AG20443 (cell line): Measurements from ENCODE around the gene PRPF8.

Source experiments
- DNase-seq: peaks from one replicate; pipeline ENCODE4 v3.0.0; 2012; ENCODE audit warnings: low spot score, mixed read lengths

PRPF8 gene

DNA sequence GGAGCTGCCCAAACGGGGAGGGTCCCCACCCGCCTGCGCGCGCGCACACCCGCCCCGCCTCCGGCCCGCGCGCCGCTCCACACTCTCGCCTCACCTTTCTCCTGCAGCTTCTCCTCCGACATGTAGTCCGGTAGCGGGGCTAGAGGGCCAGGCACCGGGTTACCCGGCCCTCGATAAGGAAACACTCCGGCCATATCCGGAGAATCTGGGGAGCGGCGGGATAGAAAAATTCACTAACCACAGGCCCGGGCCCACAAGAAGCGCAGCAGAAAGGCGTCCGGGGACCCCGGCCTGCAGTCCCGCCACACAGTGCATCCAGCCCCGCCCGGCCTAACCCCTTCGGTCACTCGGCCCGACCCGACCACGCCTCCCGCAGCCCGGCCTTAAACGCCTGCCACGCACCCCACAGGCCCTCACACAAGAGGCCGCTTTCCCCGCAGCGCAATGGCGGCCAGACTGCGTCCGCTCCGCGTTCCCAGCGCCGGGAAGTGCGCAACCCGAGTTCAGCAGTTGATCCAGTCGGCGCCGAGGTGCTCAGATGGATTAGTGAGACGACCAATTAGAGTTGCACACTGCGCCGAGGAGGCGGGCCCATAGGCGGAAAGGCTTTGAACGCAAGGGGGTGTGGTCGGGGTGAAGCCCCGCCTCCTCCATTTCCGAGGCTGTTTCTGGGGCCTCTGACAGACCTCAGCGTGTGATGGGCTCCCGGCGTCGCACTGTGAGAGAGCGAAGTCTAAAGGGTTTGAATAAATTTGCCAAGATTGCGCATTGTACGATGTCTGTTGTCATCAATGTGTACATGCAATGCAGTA is at the start of gene PRPF8:
Gene PRPF8 (minus strand): TSS at position 490 of the 812 bp plus-strand sequence. CDS start 296 bp downstream, at position 194.
- DNase-seq: peak; percentile 99

DNA sequence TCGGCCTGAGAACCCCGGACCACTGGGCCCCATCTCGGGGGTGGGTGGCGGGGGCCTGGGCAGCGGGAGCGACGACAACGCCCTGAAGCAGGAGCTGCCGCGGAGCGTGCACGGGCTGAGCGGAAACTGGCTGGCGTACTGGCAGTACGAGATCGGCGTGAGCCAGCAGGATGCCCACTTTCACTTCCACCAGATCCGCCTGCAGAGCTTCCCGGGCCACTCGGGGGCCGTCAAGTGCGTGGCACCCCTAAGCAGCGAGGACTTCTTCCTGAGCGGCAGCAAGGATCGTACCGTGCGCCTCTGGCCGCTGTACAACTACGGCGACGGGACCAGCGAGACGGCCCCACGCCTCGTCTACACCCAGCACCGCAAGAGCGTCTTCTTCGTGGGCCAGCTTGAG is 49.1 kb upstream of the PRPF8 start:
- DNase-seq: no peak

DNA sequence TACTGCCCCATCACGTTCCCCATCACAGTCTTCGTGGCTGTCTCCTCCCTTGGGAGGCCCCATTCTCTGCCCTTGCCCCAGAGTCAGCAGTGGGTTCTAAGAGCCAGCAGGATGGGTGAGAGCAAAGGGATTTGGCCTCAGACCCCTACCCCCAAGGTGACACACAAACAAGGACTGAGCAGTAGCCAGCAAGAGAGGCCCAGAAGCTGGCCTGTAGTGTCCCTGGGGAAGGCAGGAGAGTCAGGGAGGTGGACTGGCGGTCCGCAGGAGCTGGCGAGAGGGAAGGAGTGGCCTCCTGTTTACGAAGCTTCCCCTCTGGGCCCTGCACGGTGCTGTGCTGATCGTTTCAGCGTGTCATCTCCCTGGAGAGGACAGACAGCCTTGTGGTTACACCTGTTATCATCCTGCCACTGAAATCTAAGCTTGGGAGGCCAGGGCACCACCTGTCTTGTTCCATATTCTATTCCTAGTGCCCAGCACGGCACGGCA is 48.2 kb upstream of the PRPF8 start:
- no peak for DNase-seq

DNA sequence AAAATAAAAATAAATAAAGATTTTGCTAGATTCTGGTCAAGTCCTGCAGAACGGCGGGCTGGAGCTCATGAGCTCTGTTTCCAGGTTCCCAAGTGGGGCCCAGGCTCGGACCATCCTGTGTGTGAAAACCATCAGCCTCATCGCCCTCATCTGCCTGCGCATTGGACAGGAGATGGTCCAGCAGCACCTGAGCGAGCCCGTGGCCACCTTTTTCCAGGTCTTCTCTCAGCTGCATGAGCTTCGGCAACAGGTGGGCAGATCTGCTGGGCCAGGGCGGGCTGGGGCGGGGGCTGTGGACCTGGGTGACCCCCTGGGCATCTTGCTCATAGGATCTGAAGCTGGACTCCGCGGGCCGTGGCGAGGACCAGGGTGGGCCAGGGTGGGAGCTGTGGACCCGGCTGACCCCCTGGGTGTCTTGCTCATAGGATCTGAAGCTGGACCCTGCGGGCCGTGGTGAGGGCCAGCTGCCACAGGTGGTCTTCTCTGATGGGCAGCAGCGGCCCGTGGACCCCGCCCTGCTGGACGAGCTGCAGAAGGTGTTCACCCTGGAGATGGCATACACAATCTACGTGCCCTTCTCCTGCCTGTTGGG is 47.7 kb upstream of the PRPF8 start:
- no peak for DNase-seq

DNA sequence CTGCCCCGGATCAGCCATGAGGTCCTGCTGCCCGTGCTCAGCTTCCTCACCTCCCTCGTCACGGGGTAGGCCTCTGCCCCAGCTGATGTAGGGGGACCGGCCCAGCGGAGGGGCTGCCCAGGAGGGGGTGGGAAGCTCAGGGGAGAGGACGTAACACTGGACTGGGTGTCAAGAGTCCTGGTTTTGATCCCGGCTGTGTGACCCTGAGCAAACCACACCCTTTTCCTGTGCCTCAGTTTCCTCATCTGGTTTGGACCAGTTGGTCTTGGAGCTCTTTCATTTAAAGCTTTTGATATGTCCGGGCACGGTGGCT is 46.5 kb upstream of the PRPF8 start:
- DNase-seq: no peak

DNA sequence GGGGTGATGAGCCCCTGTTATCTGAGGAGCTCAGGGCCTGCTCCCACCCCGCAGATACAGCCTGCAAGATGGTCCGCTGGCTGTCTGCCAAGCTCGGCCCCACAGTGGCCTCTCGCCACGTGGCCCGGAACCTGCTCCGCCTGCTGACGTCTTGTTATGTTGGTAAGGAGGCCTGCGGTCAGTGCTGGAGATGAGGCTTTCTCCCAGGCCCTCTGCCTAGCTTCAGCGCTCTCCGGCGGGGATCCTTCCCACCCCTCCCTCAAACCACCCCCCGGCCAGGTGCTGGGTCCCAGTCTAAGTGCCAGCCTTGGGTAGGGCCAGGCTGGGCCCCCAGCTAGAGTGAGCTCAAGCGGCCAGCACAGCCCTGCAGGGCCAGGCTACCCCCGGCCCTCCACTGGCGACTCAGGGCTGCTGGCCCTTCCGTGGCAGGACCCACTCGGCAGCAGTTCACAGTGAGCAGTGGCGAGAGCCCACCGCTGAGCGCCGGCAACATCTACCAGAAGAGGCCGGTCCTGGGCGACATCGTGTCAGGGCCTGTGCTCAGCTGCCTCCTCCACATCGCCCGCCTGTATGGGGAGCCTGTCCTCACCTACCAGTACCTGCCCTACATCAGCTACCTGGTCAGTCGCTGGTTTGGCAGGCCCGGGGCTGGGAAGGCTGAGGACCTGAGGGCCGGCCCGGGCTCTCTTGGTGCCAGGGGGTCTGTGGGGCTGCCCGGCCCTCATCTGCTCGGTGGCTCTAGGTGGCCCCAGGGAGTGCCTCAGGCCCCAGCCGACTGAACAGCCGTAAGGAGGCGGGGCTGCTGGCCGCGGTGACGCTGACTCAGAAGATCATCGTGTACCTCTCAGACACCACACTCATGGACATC is 45.9 kb upstream of the PRPF8 start:
- peak; percentile 80 for DNase-seq

DNA sequence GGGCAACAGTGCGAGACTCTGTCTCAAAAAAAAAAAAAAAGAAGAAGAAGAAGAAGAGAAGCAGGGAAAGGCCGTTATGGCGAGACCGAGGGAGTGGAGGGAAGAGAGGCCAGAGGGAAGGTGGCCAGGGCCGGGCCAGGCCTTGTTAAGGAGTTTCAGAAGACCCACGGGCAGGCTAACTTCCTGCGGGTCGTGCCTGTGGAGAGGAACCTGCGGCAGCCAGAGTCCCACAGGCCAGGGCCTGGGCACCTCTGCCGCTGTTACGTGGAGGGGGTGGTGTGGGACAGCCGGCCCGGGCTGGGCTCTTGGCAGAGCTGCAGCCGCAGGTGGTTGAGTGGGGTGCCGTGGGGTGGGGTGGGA is 45.3 kb upstream of the PRPF8 start:
- DNase-seq: no peak

DNA sequence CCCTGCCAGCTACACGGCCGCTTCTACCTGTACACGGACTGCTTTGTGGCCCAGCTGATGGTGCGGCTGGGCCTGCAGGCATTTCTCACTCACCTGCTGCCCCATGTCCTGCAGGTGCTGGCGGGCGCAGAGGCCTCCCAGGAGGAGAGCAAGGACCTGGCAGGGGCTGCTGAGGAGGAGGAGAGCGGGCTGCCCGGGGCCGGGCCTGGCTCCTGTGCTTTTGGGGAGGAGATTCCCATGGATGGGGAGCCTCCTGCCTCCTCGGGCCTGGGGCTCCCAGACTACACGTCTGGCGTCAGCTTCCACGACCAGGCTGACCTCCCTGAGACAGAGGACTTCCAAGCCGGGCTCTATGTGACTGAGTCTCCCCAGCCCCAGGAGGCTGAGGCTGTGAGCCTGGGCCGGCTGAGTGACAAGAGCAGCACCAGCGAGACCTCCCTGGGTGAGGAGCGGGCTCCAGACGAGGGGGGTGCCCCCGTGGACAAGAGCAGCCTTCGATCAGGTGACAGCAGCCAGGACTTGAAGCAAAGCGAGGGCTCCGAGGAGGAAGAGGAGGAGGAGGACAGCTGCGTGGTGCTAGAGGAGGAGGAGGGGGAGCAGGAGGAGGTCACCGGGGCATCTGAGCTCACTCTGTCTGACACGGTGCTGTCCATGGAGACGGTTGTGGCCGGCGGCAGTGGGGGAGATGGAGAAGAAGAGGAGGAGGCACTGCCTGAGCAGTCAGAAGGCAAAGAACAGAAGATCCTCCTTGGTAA is 43.4 kb upstream of the PRPF8 start:
- DNase-seq: no peak

DNA sequence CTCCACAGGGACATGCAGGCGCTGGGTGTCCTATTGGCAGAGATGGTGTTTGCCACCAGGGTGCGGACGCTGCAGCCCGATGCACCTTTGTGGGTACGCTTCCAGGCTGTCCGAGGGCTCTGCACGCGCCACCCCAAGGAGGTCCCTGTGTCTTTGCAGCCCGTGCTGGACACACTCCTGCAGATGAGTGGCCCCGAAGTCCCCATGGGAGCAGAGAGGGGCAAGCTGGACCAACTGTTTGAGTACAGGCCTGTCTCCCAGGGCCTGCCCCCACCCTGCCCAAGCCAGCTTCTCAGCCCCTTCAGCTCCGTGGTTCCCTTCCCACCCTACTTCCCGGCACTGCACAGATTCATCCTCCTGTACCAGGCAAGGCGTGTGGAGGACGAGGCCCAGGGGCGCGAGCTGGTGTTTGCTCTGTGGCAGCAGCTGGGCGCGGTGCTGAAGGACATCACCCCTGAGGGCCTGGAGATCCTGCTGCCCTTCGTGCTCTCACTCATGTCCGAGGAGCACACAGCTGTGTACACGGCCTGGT is 42.7 kb upstream of the PRPF8 start:
- DNase-seq: no peak

DNA sequence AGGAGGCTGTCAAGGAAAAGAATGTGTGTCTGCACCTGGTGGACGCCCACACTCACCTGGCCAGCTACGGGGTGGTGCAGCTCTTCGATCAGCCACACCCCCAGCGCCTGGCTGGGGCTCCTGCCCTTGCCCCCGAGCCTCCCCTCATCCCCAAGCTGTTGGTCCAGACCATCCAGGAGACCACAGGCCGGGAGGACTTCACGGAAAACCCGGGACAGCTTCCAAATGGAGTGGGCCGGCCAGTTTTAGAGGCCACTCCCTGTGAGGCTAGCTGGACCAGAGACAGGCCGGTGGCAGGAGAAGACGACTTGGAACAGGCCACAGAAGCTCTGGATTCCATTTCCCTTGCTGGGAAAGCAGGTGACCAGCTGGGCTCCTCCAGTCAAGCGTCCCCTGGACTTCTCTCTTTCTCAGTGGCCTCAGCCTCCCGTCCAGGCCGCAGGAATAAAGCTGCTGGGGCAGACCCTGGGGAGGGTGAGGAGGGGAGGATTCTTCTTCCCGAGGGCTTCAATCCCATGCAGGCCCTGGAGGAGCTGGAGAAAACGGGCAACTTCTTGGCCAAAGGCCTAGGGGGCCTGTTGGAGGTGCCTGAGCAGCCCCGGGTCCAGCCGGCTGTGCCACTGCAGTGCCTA is 42.1 kb upstream of the PRPF8 start:
- DNase-seq: no peak

DNA sequence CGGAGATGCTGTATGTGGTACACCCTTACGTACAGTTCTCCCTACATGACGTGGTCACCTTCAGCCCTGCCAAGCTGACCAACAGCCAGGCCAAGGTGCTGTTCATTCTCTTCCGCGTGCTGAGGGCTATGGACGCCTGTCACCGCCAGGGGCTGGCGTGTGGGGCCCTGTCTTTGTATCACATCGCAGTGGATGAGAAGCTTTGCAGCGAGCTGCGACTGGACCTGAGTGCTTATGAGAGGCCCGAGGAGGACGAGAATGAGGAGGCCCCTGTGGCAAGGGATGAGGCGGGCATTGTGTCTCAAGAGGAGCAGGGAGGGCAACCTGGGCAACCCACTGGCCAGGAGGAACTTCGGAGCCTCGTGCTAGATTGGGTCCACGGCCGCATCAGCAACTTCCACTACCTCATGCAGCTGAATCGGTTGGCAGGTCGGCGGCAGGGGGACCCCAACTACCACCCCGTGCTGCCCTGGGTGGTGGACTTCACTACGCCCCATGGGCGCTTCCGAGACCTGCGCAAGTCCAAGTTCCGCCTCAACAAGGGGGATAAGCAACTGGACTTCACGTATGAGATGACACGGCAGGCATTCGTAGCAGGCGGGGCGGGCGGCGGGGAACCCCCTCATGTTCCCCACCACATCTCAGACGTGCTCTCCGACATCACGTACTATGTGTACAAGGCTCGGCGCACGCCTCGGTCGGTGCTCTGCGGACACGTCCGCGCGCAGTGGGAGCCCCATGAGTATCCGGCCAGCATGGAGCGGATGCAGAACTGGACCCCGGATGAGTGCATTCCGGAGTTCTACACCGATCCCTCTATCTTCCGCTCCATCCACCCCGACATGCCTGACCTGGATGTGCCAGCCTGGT is 41.2 kb upstream of the PRPF8 start:
- no peak for DNase-seq

DNA sequence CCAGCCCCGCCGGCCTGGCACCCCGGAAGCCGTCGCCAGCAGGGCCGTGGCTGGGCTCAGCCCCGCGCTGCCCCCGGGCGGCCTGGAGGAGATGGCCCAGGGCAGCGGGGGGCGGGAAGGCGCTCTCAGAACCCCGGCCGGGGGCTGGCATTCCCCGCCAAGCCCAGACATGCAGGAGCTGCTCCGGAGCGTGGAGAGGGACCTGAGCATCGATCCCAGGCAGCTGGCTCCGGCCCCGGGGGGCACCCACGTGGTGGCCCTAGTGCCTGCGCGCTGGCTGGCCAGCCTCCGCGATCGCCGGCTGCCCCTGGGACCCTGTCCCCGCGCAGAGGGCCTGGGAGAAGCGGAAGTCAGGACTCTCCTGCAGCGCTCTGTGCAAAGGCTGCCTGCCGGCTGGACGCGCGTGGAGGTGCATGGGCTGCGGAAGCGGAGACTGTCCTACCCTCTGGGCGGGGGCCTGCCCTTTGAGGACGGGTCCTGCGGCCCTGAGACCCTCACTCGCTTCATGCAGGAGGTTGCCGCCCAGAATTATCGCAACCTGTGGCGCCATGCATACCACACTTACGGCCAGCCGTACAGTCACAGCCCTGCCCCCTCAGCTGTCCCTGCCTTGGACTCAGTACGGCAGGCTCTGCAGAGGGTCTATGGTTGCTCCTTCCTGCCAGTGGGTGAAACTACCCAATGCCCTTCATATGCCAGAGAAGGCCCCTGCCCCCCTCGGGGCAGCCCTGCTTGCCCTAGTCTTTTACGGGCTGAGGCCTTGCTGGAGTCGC is 40.4 kb upstream of the PRPF8 start:
- DNase-seq: peak; percentile 44

DNA sequence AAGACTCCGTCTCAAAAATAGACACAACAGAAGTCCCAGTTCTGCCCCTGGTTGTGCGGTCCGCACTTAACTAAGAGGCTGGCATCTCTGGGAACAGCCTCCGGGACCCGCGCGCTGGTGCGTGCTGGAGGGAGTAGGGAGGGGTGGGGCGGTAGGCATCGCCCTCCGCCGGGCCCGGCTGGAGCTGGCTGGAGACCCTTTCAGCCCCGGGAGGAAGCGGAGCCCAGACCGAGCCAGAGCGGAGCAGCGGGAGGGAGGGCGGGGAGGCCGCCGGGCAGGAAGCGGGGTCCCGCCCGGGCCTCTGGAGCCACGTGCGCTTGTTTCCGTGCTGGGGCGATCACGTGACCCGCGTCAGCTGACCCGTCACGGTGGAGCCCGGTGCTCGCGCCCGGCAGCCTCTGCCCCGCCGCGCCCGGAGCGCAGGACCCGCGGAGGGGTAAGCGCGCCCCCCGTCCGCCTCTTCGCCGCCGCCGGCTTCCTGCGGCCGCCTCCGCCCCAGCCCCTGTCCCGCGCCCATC is 39.7 kb upstream of the PRPF8 start, which contains the start of gene WDR81:
Gene WDR81 (plus strand): TSS at position 354 of the 518 bp plus-strand sequence. CDS start 256 bp downstream, outside the sequence.
- peak; percentile 94 for DNase-seq

DNA sequence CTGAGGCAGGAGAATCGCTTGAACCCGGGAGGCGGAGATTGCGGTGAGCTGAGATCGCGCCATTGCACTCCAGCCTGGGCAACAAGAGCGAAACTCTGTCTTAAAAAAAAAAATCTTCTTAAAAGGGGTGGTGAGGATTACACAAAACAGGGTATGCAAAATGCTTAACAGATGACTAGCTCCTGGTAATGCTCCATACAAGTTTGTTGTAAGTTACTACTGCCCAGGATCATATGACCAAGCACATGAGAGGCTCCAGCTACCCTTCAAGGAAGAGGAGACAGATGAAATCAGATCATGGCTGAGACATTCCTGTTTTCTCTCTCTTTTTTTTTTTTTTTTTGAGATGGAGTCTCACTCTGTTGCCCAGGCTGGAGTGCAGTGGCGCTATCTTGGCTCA is 37.4 kb upstream of the PRPF8 start:
- DNase-seq: peak; percentile 57

DNA sequence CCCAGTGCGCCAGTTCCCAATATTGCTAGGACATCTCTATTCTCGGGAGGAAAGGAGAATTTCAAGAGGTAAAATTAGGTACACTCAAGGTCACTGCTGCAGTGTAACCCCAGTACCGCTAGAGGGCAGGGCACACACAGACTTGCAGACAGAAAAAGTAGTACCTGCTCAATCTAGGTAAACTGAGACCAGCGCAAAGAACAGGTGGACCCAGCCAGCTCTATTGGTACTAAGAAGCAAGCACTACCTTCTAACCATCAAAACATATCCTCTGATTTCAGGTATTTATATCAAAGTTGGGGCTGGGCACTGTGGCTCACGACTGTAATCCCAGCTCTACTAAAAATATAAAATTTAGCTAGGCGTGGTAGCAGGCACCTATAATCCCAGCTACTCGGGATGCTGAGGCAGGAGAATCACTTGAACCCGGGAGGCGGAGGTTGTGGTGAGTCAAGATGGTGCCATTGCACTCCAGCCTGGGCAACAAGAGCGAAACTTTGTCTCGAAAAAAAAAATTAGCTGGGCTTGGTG is 36.3 kb upstream of the PRPF8 start:
- DNase-seq: no peak

DNA sequence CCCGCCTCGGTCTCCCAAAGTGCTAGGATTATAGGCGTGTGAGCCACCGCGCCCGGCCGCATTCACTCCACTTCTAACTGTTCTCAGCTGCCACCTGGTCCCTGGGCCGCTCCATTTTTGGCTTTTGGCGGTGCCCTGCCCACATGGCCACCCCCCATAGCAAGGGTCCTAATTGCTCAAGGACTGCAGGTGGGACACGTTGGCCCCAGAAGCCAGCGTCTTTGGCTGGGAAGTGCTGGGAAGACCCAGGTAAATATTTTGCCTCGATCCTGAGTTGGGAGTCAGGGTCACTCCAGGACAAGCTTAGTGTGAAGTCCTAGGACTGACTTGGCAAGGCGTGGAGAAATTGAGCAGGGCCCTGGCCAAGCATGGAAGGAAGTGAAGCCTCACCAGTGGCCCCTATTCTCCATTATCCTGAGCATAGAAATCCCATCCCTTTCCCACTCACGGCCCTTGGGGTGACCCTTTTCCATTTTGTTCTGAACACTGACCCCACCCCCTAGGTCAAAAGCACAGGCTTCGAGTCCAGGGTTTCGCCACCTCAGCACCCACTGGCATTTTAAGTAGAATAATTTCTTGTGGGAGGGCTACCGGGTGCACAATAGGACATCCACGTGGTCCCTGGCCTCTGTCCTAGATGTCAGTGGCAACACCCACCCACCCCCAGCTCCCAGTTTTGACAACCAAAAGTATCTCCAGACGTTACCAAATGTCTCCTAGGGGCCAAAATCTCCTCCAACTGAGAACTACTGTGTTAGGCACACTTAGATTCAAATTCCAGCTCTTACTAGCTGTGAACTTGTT is 33.9 kb upstream of the PRPF8 start:
- DNase-seq: no peak

DNA sequence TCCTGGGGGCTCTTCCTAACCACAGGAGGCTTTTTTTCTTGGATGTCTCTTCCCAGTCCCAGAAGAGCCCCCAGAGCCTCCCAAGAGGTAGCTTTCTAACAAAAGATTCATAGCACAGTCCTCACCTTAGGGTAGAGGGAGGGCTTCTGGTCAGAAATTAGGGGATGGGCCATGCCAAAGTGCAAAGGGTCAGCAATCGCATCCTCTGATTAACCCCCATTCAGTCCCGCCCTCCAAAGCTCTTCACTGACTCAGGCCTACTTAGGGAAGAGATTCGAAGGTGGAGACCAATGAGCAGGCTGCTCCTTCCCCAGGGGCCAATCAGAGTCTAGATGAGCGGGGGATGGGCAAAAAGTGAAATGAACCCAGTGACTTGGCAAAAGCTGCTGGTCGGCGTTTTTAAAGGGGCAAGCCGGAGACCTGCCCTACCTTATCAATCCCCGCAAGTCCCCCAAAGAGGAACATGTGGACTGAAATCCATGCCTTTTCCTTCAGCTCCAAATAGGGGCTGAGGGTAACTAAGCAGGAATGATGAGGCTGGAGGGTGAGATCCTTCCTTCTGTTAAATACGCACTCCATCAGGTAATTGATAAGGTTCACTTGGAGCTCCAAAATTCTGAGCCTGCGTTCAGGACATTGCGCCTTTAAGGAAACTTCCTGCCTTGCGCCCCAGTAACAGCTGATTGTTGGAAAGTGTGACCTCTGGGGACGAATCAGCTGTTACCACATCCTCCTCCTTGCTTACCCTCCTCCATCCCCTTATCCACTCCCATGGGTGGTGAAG is 32.4 kb upstream of the PRPF8 start:
- peak; percentile 88 for DNase-seq
